HEK293T (cell line): Measurements from ENCODE around the gene MCOLN1.

Source experiments
- ARNT ChIP-seq: fragments of 450-650 bp; IDR thresholded peaks from 2 replicates; pipeline ENCODE4 v1.6.1; 2017; ENCODE audit warnings: mild to moderate bottlenecking
- BHLHE40 ChIP-seq: fragments of 450-650 bp; IDR thresholded peaks from 2 replicates; pipeline ENCODE4 v1.6.1; 2016; ENCODE audit warnings: mild to moderate bottlenecking, moderate library complexity, borderline replicate concordance
- CTBP1 ChIP-seq: fragments of 450-650 bp; IDR thresholded peaks from 2 replicates; pipeline ENCODE4 v1.6.1; 2016; ENCODE audit warnings: borderline replicate concordance
- ELF4 ChIP-seq: fragments of 450-650 bp; IDR thresholded peaks from 2 replicates; pipeline ENCODE4 v1.6.1; 2017; ENCODE audit warnings: antibody characterized with exemption
- FOXM1 ChIP-seq: fragments of 450-650 bp; IDR thresholded peaks from 2 replicates; pipeline ENCODE4 v1.6.1; 2017; ENCODE audit warnings: mild to moderate bottlenecking, borderline replicate concordance
- HDGF ChIP-seq: fragments of 450-650 bp; IDR thresholded peaks from 2 replicates; pipeline ENCODE4 v1.6.1; 2017; ENCODE audit warnings: antibody characterized with exemption, borderline replicate concordance
- SP1 ChIP-seq: fragments of 450-650 bp; IDR thresholded peaks from 2 replicates; pipeline ENCODE4 v1.6.1; 2017
- SUZ12 ChIP-seq: fragments of 450-650 bp; IDR thresholded peaks from 2 replicates; pipeline ENCODE4 v1.6.1; 2016; ENCODE audit warnings: mild to moderate bottlenecking
- TARDBP ChIP-seq: fragments of 450-650 bp; IDR thresholded peaks from 2 replicates; pipeline ENCODE4 v1.6.1; 2016
- ZNF384 ChIP-seq: fragments of 450-650 bp; IDR thresholded peaks from 2 replicates; pipeline ENCODE4 v1.6.1; 2016
- TF ChIP-seq, protein P1 (sequence below): fragments of 450-650 bp; IDR thresholded peaks from 2 replicates; pipeline ENCODE4 v1.6.1; 2016

DNA sequence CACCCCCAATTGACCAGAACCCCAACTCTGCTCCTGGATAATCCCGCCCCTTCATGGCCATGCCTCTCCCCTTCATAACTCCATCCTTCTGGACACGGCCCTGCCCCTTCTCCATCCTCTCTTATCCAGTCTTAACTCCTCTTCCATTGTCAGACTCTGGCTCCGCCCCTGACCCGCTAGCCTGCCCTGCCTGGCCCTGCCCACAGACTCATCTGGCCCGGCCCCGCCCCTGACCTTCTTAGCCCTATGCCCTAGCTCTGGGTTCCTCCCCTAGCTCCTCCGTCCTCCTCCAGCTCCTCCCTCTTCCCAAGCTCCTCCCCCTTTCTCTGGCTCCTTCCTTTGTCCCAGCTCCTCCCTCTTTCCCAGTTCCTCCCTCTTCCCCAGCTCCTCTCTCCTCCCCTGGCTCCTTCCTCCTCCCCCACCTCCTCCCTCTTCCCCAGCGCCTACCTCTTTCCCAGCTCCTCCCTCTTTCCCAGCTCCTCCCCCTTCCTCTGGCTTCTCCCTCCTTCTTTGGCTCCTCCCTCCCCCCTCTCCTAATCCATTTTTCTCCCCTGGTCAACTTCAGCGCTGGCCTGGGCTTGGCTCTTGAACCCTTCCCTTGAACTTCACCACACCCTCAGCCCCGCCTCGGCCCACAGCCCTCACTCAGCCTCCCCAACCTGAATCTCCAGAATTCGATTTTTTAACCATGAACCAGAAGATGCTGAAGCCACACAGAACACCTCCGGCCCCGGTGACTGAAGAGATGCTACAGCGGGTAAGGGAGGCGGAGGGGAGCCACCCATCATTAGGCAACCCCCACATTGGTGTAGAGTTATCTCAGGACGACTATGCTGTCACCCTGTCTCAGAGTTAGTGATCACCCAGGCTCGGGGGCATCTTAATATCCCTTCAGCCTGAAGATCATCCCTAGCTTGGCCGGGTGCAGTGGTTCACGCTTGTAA lies 15.8 kb upstream of the MCOLN1 start:
- TF ChIP-seq SP1 (no peak), HDGF (no peak), ARNT (no peak), TARDBP (no peak), FOXM1 (no peak), ELF4 (no peak), CTBP1 (no peak), ZNF384 (no peak), SUZ12 (no peak), BHLHE40 (no peak)
- TF ChIP-seq, protein P1, sequence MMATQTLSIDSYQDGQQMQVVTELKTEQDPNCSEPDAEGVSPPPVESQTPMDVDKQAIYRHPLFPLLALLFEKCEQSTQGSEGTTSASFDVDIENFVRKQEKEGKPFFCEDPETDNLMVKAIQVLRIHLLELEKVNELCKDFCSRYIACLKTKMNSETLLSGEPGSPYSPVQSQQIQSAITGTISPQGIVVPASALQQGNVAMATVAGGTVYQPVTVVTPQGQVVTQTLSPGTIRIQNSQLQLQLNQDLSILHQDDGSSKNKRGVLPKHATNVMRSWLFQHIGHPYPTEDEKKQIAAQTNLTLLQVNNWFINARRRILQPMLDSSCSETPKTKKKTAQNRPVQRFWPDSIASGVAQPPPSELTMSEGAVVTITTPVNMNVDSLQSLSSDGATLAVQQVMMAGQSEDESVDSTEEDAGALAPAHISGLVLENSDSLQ = peak; percentile 90
